ENCODE data around the gene SLC19A1. TPM values are rescaled to one million over a fixed set of nuclear protein-coding genes. Genes with fewer than 3 reads are reported as not detected.

SLC19A1 gene
- total RNA-seq, 1 donor from 2014 or later = 53.3 TPM

- peaks cover 12% of the 10 kb centered on the region for H3K27me3 Mint-ChIP-seq (ENCODE audit: unreplicated experiment)
- DNase-seq = no peak
- H3K9me3 Mint-ChIP-seq (ENCODE audit: unreplicated experiment) = peaks cover 6% of the 10 kb centered on the region
- H3K36me3 Mint-ChIP-seq (ENCODE audit: unreplicated experiment) = peaks cover 5% of the 10 kb centered on the region
- peaks cover 5% of the 10 kb centered on the region for H3K4me1 Mint-ChIP-seq (ENCODE audit: low read depth, unreplicated experiment)
- TF ChIP-seq CTCF (IDR thresholded peaks at IDR 0.05; ENCODE audit: partially characterized antibody, unreplicated experiment) = no peak
- no peak overlapping the region for H3K4me3 Mint-ChIP-seq (ENCODE audit: unreplicated experiment)
- H3K27ac Mint-ChIP-seq (ENCODE audit: unreplicated experiment) = no peak overlapping the region
These were observed 53.1 kb downstream of the SLC19A1 start for GRCh38 chr21:45488931-45489721.

GRCh38 chr21:45487891-45488600, 54.2 kb downstream of the SLC19A1 start:
- peaks cover 6% of the 10 kb centered on the region for H3K36me3 Mint-ChIP-seq (ENCODE audit: unreplicated experiment)
- no peak for TF ChIP-seq CTCF (IDR thresholded peaks at IDR 0.05; ENCODE audit: partially characterized antibody, unreplicated experiment)
- peaks cover 15% of the 10 kb centered on the region for H3K27me3 Mint-ChIP-seq (ENCODE audit: unreplicated experiment)
- no peak overlapping the region for H3K4me3 Mint-ChIP-seq (ENCODE audit: unreplicated experiment)
- H3K4me1 Mint-ChIP-seq (ENCODE audit: low read depth, unreplicated experiment) = peaks cover 5% of the 10 kb centered on the region
- DNase-seq = no peak
- peaks cover 9% of the 10 kb centered on the region for H3K9me3 Mint-ChIP-seq (ENCODE audit: unreplicated experiment)
- no peak overlapping the region for H3K27ac Mint-ChIP-seq (ENCODE audit: unreplicated experiment)

- TF ChIP-seq CTCF (IDR thresholded peaks at IDR 0.05; ENCODE audit: partially characterized antibody, unreplicated experiment) = no peak
- no peak overlapping the region for H3K27ac Mint-ChIP-seq (ENCODE audit: unreplicated experiment)
- peaks cover 5% of the 10 kb centered on the region for H3K4me1 Mint-ChIP-seq (ENCODE audit: low read depth, unreplicated experiment)
- peaks cover 9% of the 10 kb centered on the region for H3K9me3 Mint-ChIP-seq (ENCODE audit: unreplicated experiment)
- no peak for DNase-seq
- H3K27me3 Mint-ChIP-seq (ENCODE audit: unreplicated experiment) = peaks cover 16% of the 10 kb centered on the region
- peaks cover 6% of the 10 kb centered on the region for H3K36me3 Mint-ChIP-seq (ENCODE audit: unreplicated experiment)
- no peak overlapping the region for H3K4me3 Mint-ChIP-seq (ENCODE audit: unreplicated experiment)
These were observed 55.0 kb downstream of the SLC19A1 start for GRCh38 chr21:45487161-45487806.

GRCh38 chr21:45486443-45487160, 55.6 kb downstream of the SLC19A1 start:
- TF ChIP-seq CTCF (IDR thresholded peaks at IDR 0.05; ENCODE audit: partially characterized antibody, unreplicated experiment) = no peak
- no peak overlapping the region for H3K4me3 Mint-ChIP-seq (ENCODE audit: unreplicated experiment)
- H3K27ac Mint-ChIP-seq (ENCODE audit: unreplicated experiment) = no peak overlapping the region
- peaks cover 7% of the 10 kb centered on the region for H3K9me3 Mint-ChIP-seq (ENCODE audit: unreplicated experiment)
- peaks cover 3% of the 10 kb centered on the region for H3K4me1 Mint-ChIP-seq (ENCODE audit: low read depth, unreplicated experiment)
- DNase-seq = no peak
- peaks cover 15% of the 10 kb centered on the region for H3K27me3 Mint-ChIP-seq (ENCODE audit: unreplicated experiment)
- H3K36me3 Mint-ChIP-seq (ENCODE audit: unreplicated experiment) = peaks cover 6% of the 10 kb centered on the region
